ENCODE measurements around the gene NOS1. TPM values are rescaled to one million over a fixed set of nuclear protein-coding genes. Genes with fewer than 3 reads are reported as not detected.

Gene NOS1
- total RNA-seq (2022; extraction: Qiagen RNA extraction): 0.46 to 0.69 TPM (median 0.62 TPM) in 5 replicates

DNA sequence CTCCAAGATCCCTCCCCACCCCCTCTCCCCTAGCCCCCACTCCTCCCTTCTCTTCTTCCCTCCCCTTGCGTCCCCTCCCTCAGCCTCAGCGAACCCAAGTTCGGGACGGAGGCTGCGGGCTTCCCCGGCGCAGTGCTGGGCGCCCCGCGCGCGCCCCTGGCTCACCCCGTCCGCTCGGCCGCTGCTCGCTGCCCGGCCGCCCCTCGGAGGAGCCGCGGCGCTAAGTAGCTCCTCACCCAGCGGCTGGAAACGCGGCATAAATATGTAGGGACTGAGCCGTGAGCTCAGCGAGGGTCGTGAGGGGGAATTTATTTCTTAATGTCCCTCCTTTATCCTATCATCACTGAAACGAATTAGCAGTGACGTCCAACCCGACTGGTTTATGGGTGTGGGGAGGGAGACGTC lies at the start of gene NOS1:
NOS1 (minus strand) TSS at position 280 of the 405 bp plus-strand sequence. CDS start 30,557 bp downstream, outside the sequence.

DNA sequence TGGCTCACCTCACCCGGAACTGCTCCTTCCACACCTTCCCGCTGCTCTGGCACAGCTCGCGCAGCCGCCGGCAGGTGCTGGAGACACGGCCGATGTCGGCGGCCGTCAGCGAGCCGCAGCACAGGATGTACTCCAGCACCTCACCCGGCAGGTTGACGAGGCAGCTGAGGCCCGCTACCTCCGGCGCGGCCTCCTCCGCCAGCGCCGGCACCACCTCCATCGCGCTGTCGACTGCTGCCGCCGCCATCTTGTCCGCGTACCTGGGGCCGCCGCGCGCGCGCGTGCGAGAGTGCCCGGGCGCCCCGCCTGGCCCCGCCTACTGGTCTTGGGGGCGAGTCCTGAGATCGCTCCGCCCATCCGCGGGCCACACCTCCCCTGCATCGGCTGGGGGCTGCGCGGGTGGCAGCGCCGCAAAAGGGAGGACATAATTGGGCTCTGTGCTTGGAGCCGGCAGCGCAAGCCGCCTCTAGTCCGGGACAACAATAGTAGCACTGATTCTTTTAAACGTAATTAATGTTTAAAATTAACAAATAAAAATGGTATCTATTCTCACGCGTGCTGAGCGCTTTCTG lies 171.1 kb downstream of the NOS1 start, which contains the start of gene FBXO21:
FBXO21 (minus strand) TSS at position 261 of the 572 bp plus-strand sequence; CDS start at position 247, 14 bp downstream.

Other genes with a start within 250 kb of the NOS1 start
- 32.7 to 44.3 TPM (median 39.2 TPM) in 5 replicates for gene FBXO21, start 171.2 kb downstream of the NOS1 start, total RNA-seq (2022; extraction: Qiagen RNA extraction)